Measurements from ENCODE around the gene RASSF1. TPM values are rescaled to one million over a fixed set of nuclear protein-coding genes. Genes with fewer than 3 reads are reported as not detected.
"Not testable (repeated sequence)": the region's sequence is repeated elsewhere in the genome, so short reads cannot be mapped to it uniquely, and the experiment has no call there.

The RASSF1 gene
- total RNA-seq, 1 experiment from 2014 or later = 37.1 TPM

DNA sequence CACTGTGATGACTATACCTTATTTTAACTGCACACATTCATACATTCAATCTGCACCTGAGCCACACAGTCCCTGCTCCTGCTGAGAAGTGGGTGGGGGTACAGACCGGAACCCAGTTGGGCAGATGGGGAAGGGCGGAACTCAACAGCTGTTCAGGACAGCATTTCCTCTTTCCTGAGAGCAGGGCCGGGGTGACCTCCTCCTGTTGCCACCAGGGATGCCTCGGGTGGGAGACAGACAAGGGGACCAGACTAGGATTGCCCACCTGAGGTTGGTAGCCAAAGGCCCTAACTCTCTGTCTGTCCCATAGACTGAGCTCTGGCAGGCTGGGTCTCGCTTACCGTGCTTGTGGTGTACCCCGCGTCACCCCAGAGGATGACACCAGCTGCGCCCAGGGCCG, 22.0 kb downstream of the RASSF1 start:
- no peak for DNase-seq (ENCODE audit: low read depth)
- in situ Hi-C loops (cut with HindIII; ENCODE audit: low pct_unique_long_range_greater_than_20kb, low sequenced_read_pairs) = no loop called here

DNA sequence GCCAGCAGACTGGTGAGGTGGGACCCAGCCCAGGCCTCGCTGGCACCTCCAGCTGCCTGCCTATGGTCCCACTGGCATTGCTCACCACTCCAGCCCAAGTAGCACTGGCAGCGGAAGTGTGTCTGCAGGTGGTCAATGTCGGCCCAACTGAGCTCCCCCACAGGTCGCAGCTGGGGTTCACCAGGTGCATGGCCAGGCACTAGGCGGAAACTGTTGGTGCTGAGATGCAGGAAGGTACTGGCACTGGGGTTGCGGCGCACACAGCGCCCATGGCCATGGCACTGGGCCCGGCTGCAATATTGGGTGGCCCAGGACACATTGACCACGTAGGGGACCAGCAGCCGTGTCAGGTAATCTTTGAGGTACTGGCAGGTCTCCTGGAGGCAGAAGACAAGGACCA, 22.5 kb downstream of the RASSF1 start:
- in situ Hi-C loops (cut with HindIII; ENCODE audit: low pct_unique_long_range_greater_than_20kb, low sequenced_read_pairs) = no loop called here

DNA sequence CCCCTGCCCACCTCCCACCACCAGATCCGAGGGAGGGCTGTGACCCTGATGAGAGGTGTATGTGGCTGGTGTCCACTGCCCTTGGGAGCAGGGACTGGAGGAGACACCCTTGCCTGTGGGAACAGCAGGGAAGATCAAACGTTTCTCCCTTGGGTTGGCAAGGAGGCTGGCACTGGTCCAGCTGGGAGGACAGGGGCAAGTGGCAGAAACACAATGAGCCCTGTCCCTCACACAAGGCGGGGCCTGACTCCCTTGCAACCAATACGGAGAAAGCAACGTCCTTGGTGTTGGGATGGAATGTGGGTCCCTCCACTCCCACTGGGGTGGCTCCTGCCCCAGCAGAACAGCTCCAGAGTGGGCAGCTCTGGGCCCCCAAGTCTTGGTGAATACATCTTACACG, 23.3 kb downstream of the RASSF1 start:
- in situ Hi-C loops (cut with HindIII; ENCODE audit: low pct_unique_long_range_greater_than_20kb, low sequenced_read_pairs) = no loop called here
- DNase-seq (ENCODE audit: low read depth) = no peak

More for the DNA sequence above, 22.5 kb downstream of the RASSF1 start:
- DNase-seq (ENCODE audit: low read depth) = no peak

DNA sequence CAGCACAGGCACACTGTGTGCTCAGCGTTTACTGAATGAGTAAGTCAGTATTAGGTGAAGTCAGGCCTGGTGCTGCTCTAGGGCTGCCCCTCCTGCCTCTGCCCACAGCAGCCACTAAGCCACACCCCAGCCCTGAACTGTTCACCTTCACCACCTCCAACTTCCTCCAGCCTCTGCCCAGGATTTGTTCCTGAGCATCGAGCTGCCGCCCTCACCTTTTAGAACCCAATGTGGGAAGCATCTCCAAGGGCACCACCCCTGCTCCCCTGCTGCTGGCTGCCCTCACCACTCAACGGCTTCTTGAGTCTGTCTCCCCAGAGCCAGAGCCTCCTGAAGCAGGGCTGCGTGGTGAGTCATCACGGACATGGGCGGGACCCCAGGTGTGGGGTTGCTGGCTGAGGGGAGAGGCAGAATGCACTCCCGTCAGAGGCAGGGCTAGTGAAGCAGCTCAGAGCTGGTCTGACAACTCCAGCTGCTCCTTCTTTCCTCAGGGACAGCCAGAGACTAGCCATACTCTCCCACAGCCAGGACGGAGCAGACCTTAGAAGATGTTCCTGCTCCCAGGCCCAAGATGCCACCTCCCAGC, 23.9 kb downstream of the RASSF1 start:
- peak; percentile 96 for DNase-seq (ENCODE audit: low read depth)
- in situ Hi-C loops (cut with HindIII; ENCODE audit: low pct_unique_long_range_greater_than_20kb, low sequenced_read_pairs) = no loop called here

DNA sequence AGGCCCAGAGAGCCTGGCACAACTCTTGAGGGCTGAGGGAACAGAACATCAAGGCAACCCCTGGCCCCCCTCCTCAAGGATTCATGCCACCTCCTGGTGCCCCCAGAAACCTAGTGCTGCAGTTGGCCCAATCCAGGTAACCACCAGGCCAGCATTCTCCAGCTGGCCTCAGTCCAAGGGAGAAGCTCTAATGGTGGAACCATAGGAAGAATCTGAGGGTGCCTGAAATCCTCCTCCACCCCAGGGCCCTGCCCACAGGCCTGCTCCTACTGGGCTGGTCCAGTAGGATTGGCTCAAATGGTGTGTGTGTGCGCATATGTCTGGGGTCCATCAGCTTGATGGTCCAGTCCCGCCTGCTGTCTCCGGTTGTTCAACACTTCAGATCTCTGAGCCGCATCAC, 25.8 kb downstream of the RASSF1 start:
- in situ Hi-C loops (cut with HindIII; ENCODE audit: low pct_unique_long_range_greater_than_20kb, low sequenced_read_pairs) = no loop called here
- no peak for DNase-seq (ENCODE audit: low read depth)

DNA sequence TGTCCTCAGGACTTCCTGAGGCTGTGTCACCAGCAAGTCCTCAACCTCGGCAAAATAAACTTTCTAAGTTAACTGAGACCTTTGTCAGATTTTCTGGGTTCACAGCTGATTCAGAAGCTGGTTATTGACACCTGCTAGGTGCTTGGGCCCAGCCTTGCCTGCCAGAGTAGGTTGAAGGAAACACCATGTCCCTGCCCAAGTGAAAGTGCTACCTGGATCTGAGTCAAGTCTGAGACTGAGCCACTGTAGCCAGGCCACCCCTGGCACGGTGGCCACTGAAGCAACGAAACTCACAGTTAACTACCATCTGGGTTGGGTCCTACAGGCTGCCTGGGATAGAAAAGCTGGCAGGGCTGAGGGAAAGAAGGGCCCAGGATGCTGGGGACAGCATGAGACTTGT, 26.3 kb downstream of the RASSF1 start:
- in situ Hi-C loops (cut with HindIII; ENCODE audit: low pct_unique_long_range_greater_than_20kb, low sequenced_read_pairs) = no loop called here
- no peak for DNase-seq (ENCODE audit: low read depth)

DNA sequence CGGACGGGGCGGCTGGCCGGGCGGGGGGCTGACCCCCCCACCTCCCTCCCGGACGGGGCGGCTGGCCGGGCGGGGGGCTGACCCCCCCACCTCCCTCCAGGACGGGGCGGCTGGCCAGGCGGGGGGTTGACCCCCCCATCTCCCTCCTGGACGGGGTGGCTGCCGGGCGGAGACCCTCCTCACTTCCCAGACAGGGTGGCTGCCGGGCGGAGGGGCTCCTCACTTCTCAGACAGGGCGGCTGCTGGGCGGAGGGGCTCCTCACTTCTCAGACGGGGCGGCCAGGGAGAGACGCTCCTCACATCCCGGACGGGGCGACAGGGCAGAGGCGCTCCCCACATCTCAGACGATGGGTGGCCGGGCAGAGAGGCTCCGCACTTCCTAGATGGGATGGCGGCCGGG, 28.6 kb downstream of the RASSF1 start:
- in situ Hi-C loops (cut with HindIII; ENCODE audit: low pct_unique_long_range_greater_than_20kb, low sequenced_read_pairs); DNase-seq (ENCODE audit: low read depth): not testable (repeated sequence)

DNA sequence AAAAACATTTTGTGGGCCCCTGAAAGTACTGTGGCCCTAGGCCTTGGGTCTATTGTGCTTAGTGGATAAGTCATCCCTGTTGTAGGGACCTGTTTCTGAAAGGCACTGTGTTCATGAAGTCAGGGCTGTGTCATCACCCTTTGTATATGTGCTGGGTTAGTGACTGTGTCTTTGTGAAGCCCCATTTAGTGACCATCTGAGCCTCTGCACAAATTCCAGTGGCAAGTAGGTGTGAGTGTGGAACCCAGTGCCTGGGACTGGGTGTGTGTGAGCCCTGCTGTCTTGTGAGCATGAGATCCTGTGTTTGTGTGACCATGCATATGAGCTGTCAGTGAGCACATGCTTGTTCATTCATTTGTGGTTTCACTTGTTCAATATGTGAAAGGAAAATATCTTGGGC, 36.0 kb downstream of the RASSF1 start:
- in situ Hi-C loops (cut with HindIII; ENCODE audit: low pct_unique_long_range_greater_than_20kb, low sequenced_read_pairs) = no loop called here
- no peak for DNase-seq (ENCODE audit: low read depth)

DNA sequence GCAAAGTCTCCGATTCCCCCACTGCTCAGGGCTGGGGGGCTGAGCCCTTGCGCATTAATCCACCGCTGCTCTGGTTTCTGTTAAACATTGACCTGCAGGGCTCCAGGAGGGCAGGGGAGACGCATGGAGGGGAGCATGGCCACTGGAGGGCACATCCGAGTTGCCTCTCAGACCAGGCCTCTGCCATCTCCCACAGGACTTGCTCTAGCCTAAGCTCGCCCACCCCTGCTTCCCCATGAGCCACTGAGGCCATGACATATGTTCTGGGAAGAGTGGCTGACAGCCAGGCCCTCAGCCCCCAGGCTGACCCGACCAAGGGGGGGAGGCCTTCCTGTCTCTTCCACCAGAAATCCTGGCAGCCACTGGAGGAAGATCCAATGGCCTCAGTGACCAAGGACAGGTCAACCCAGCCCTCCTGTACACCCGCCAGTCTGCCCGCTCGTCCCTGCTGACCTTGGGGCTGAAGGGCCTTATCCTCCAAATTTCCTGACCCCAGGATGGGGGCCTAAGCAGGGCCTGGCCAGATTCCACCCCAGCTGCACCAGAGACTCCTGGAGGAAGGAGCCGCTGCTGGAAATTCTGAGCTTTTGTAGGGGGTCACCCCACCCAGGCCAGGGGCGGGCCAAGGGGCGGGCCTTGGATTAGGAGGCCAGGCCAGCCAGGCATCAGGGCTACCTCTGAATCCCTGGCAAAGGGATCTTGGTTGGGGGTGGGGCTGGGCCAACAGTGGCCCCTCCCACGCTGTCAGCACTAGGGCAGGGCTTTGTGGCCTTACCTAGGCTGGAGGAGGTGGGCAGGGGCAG, 37.4 kb downstream of the RASSF1 start, which contains the start of gene HYAL1:
Gene HYAL1, minus strand, starts transcription at position 562 of the 803 bp plus-strand sequence. CDS start 618 bp downstream, outside the sequence.
- in situ Hi-C loops (cut with HindIII; ENCODE audit: low pct_unique_long_range_greater_than_20kb, low sequenced_read_pairs) = no loop called here
- DNase-seq (ENCODE audit: low read depth) = no peak

DNA sequence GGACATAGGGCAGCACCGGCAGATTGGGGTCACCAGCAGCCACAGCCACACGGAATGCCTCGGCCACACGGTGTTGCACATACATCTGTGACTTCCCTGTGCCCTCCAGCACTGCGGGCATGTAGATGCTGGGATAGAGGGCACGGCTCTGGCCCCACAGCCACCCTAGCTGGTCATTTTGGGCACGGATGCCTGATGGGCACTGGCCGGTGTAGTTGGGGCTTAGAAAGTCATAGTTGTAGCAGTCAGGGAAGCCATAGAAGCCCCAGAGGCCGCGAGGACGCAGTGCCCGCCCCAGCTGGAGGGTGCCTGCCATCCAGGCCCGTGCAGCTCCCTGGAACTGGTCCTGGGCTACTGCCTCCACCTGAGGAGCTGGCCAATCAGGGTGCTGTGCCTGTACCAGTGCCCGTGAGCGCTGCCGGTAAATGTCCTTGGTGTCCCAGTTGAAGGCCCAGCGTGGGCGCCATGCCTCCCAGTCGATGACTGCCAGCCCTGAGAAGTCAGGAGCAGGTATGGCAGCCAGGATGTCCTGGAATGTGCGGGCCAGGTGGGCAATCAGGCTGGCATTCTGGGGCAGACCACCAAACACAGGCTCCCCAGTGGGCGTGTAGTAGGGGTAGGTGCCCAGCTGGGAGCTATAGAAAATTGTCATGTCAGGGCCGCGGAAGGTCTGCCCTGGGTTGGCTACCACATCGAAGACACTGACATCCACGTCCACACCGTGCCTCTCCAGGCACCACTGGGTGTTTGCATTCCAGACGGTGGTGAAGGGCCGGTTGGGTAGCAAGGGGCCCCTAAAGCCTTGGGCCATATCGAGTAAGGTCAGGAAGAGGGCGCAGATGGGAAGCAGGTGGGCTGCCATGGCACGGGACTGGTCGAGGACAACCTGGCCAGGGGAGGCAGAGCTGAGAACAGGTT, 38.3 kb downstream of the RASSF1 start:
- in situ Hi-C loops (cut with HindIII; ENCODE audit: low pct_unique_long_range_greater_than_20kb, low sequenced_read_pairs) = no loop called here
- DNase-seq (ENCODE audit: low read depth) = no peak

DNA sequence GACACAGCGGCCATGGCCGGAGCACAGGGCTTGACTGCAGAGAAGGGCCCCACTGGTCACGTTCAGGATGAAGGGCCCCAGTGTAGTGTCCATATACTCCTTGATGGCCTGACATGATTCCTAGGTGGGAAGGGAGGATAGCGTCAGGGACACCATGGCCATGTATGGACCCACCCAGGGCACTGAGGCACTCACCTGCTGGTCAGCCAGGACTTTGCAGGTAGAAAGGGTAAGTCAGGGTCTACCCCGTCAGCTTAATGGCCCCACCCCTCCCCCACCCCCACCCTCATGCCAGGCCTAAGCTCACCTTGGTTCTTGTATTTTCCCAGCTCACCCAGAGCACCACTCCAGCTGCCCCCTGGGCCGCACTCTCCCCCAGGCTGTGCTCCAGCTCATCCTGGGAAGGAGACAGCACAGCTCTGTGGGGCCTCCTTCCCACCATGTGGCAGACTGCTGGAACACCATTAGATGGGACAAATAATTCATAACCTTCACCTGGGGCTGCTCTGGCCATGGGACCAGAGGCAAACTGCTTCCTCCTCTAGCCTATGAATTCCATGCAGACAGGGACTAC, 39.9 kb downstream of the RASSF1 start:
- in situ Hi-C loops (cut with HindIII; ENCODE audit: low pct_unique_long_range_greater_than_20kb, low sequenced_read_pairs) = no loop called here
- DNase-seq (ENCODE audit: low read depth) = no peak

DNA sequence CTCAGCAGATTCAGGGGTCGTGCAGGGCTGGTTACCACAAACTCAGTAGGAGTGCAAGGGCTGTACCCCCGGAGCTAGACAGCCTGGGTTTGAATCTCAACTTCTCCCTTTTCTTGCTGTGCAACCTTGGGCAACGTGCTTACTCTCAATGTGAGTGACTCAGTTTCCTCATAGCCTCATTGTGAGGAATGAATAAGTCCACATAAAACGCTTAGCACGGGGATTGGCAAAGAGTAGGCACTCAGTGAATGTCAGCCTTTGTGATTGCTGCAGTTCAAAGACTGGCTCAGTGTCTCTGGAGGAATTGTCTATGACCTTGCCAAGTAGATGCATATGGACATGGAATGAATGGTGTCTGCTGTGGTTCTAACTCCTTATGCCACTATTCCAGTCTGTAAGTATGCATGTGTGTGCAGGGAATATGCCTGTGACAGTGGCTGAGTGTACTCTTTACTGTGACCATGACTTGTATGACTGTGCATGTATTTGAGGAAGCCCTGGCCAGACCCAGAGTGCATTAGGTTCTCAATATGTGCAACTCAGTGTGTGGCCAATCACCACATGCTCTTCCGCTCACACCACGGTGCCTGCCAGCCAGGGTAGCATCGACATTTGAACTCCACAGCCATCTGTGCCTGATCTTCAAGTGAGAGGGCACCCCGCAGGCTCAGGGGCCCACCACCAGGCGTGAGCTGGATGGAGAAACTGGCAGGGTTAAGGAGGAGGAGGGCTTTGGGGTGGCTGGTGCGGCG, 40.5 kb downstream of the RASSF1 start:
- in situ Hi-C loops (cut with HindIII; ENCODE audit: low pct_unique_long_range_greater_than_20kb, low sequenced_read_pairs) = no loop called here
- DNase-seq (ENCODE audit: low read depth) = no peak

DNA sequence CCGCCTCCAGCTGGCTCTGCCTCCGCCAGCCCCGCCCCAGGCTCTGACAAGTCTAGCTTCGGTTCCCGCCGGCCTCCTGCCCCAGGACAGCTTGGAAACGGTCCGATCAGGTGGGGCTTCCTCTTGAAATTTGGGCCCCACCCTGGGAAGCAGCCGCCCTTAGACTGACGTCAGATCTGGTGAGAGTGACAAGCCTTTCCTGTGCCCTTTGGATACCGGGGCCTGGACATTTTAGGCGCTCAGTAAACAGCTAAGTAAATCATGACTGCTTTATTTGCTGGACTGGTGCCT, 41.1 kb downstream of the RASSF1 start:
- no peak for DNase-seq (ENCODE audit: low read depth)
- in situ Hi-C loops (cut with HindIII; ENCODE audit: low pct_unique_long_range_greater_than_20kb, low sequenced_read_pairs) = no loop called here

DNA sequence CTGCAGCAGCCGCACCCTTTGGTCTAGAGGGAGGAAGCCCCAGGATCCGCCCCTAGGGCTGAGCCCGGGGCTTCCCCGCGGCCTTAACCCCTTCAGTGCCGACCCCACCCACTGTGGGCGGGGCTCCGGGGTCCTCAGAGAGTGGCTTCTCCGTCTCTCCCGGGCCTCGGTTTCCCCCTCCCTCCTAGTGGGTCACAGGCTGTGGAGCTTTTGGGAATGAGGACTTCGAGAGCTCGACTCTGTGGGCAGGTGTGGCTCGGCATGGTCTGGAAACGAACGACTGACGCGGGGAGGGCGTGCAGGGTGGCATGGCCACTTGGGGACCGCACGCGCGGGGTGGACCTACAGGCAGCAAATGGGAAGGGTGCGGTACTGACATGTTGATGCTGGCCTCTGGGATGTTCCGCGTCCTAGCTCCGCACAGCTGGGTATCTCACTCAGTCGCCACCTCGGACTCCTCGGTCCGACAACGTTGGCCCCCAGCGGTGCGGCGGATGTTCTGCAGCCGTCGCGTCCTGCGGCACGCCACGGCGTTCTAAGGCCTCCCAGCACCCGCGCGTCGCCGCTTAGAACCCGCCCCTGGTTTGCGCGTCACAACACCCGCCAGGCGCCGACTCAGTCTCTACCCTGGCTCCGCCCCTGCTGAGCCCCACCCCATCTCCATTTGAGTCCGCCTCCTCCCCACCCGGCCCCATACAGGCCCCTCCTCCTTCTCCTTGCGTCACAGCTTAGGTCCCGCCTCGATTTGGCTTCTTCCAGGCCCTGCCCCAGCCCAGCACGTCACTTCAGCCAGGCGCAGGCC, 41.6 kb downstream of the RASSF1 start, which contains the start of the genes HYAL3 and NAA80:
Gene HYAL3, minus strand, starts transcription at position 570 of the 802 bp plus-strand sequence. CDS start 3,803 bp downstream, outside the sequence.
Gene NAA80, minus strand, starts transcription at position 570 of the 802 bp plus-strand sequence. CDS start 1,942 bp downstream, outside the sequence.
- DNase-seq (ENCODE audit: low read depth) = peak; percentile 94
- in situ Hi-C loops (cut with HindIII; ENCODE audit: low pct_unique_long_range_greater_than_20kb, low sequenced_read_pairs) = no loop called here

DNA sequence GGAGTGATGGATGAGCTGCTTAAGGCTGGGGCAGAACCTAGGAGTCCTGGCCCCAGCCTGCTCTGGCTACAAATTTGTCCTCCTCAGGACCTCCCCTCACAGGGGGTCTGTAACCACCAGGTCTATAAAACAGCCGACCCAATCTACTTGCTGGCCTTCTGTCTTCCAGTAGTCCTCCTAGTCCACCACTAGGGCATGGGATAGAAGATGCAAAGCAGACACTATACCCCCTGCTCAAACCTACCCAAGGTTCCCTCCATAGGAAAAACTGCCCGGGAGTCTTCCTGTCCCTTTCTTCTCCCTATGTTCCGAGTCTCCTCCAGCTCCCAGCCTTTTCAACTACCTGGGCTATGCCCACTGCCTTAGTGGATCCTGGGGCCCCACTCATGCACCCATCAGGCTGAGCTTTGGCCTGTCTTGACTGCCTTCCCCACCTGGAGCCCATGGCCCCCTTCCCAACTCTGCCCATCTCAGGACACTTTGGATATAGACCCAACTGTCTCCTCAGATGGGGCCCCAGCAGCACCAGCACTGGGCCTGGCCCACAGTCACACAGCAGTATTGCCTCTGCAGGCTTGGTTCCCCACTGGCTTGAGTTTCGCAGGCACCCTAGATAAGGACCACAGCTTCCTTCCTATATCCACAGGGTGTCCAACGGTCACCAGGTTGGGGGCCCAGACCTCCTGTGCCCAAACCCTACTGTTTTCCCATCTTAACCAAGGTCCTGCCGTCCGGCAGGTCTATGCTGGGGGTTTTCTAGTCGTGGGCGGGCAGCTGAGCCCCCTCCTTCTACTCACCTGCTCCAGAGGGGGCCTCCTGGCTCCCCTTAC, 42.5 kb downstream of the RASSF1 start:
- DNase-seq (ENCODE audit: low read depth) = no peak
- in situ Hi-C loops (cut with HindIII; ENCODE audit: low pct_unique_long_range_greater_than_20kb, low sequenced_read_pairs) = no loop called here

DNA sequence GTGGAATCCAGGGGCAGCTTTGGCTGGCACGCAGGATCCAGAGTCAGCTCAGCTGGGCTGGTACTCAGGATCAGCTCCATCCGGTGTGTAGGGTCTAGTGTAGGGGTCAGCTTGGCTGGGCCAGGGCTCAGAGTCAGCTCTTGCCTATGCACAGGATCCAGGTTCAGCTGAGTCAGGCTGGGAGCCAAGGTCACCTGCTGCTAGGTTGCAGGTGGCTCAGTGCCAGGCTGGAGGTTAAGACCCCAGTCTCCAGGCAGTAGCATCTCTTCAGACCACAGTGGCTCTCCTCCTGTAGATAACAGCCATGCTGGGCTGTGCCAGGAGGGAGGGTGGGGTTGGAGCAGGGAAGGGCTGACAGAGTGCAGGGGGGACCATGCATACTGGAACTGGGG, 43.3 kb downstream of the RASSF1 start:
- no peak for DNase-seq (ENCODE audit: low read depth)
- in situ Hi-C loops (cut with HindIII; ENCODE audit: low pct_unique_long_range_greater_than_20kb, low sequenced_read_pairs) = no loop called here

Data from Caki2 (cell line).